ENCODE data around the gene NECTIN3.
A peak's percentile ranks its signal among the peaks of the same experiment; 100 is the strongest.

The NECTIN3 gene

GRCh38 chr3:111071257-111072030 is at the start of gene NECTIN3:
Gene NECTIN3, plus strand, starts transcription at chr3:111071816. Its CDS starts 202 bp downstream, at chr3:111072018.
- Mint-ChIP-seq H3K36me3 (no peaks in the 10 kb centered on the region), H3K27me3 (peaks cover 29% of the 10 kb centered on the region), H3K27ac (peak within 1 kb of the TSS; percentile 18), H3K9me3 (ENCODE audit: low read depth) (no peaks in the 10 kb centered on the region), H3K4me1 (ENCODE audit: low read depth) (peaks cover 28% of the 10 kb centered on the region), H3K4me3 (peak within 1 kb of the TSS; percentile 95)

GRCh38 chr3:111027868-111028267 is 43.7 kb upstream of the NECTIN3 start:
- Mint-ChIP-seq H3K36me3 (no peaks in the 10 kb centered on the region), H3K4me3 (no peak overlapping the region), H3K9me3 (ENCODE audit: low read depth) (no peaks in the 10 kb centered on the region), H3K27me3 (no peaks in the 10 kb centered on the region), H3K27ac (no peak overlapping the region), H3K4me1 (ENCODE audit: low read depth) (no peaks in the 10 kb centered on the region)

- H3K9me3 Mint-ChIP-seq (ENCODE audit: low read depth), result peaks cover 3% of the 10 kb centered on the region
- no peaks in the 10 kb centered on the region for H3K27me3 Mint-ChIP-seq
- no peak overlapping the region for H3K4me3 Mint-ChIP-seq
- H3K4me1 Mint-ChIP-seq (ENCODE audit: low read depth), result no peaks in the 10 kb centered on the region
- peaks cover 5% of the 10 kb centered on the region for H3K36me3 Mint-ChIP-seq
- H3K27ac Mint-ChIP-seq, result no peak overlapping the region
These were observed 40.1 kb upstream of the NECTIN3 start for GRCh38 chr3:111031538-111031937.

- H3K27ac Mint-ChIP-seq, result no peak overlapping the region
- H3K9me3 Mint-ChIP-seq (ENCODE audit: low read depth), result peaks cover 14% of the 10 kb centered on the region
- H3K4me3 Mint-ChIP-seq, result no peak overlapping the region
- H3K4me1 Mint-ChIP-seq (ENCODE audit: low read depth), result no peaks in the 10 kb centered on the region
- H3K36me3 Mint-ChIP-seq, result peaks cover 15% of the 10 kb centered on the region
- peaks cover 1% of the 10 kb centered on the region for H3K27me3 Mint-ChIP-seq
These were observed 38.9 kb upstream of the NECTIN3 start for GRCh38 chr3:111032677-111033076.

- peaks cover 21% of the 10 kb centered on the region for H3K36me3 Mint-ChIP-seq
- H3K27ac Mint-ChIP-seq, result no peak overlapping the region
- peaks cover 21% of the 10 kb centered on the region for H3K9me3 Mint-ChIP-seq (ENCODE audit: low read depth)
- no peak overlapping the region for H3K4me3 Mint-ChIP-seq
- H3K27me3 Mint-ChIP-seq, result peaks cover 2% of the 10 kb centered on the region
- no peaks in the 10 kb centered on the region for H3K4me1 Mint-ChIP-seq (ENCODE audit: low read depth)
These were observed 38.1 kb upstream of the NECTIN3 start for GRCh38 chr3:111033470-111034050.

GRCh38 chr3:111035316-111035715 is 36.3 kb upstream of the NECTIN3 start:
- Mint-ChIP-seq H3K27me3 (peaks cover 2% of the 10 kb centered on the region), H3K9me3 (ENCODE audit: low read depth) (peaks cover 24% of the 10 kb centered on the region), H3K4me3 (no peak overlapping the region), H3K36me3 (peaks cover 25% of the 10 kb centered on the region), H3K4me1 (ENCODE audit: low read depth) (no peaks in the 10 kb centered on the region), H3K27ac (no peak overlapping the region)

GRCh38 chr3:111035902-111036301 is 35.7 kb upstream of the NECTIN3 start:
- H3K9me3 Mint-ChIP-seq (ENCODE audit: low read depth), result peaks cover 24% of the 10 kb centered on the region
- no peaks in the 10 kb centered on the region for H3K4me1 Mint-ChIP-seq (ENCODE audit: low read depth)
- H3K27me3 Mint-ChIP-seq, result peaks cover 2% of the 10 kb centered on the region
- peaks cover 25% of the 10 kb centered on the region for H3K36me3 Mint-ChIP-seq
- no peak overlapping the region for H3K4me3 Mint-ChIP-seq
- H3K27ac Mint-ChIP-seq, result no peak overlapping the region

- Mint-ChIP-seq H3K27ac (no peak overlapping the region), H3K27me3 (peaks cover 2% of the 10 kb centered on the region), H3K4me1 (ENCODE audit: low read depth) (no peaks in the 10 kb centered on the region), H3K4me3 (no peak overlapping the region), H3K36me3 (peaks cover 23% of the 10 kb centered on the region), H3K9me3 (ENCODE audit: low read depth) (peaks cover 27% of the 10 kb centered on the region)
These were observed 30.7 kb upstream of the NECTIN3 start for GRCh38 chr3:111040959-111041358.

- H3K27me3 Mint-ChIP-seq, result no peaks in the 10 kb centered on the region
- H3K36me3 Mint-ChIP-seq, result no peaks in the 10 kb centered on the region
- peaks cover 4% of the 10 kb centered on the region for H3K4me1 Mint-ChIP-seq (ENCODE audit: low read depth)
- H3K27ac Mint-ChIP-seq, result no peak overlapping the region
- peaks cover 3% of the 10 kb centered on the region for H3K9me3 Mint-ChIP-seq (ENCODE audit: low read depth)
- no peak overlapping the region for H3K4me3 Mint-ChIP-seq
These were observed 26.1 kb upstream of the NECTIN3 start for GRCh38 chr3:111045564-111045963.

- H3K36me3 Mint-ChIP-seq, result no peaks in the 10 kb centered on the region
- no peak overlapping the region for H3K4me3 Mint-ChIP-seq
- peaks cover 4% of the 10 kb centered on the region for H3K4me1 Mint-ChIP-seq (ENCODE audit: low read depth)
- H3K9me3 Mint-ChIP-seq (ENCODE audit: low read depth), result no peaks in the 10 kb centered on the region
- no peak overlapping the region for H3K27ac Mint-ChIP-seq
- no peaks in the 10 kb centered on the region for H3K27me3 Mint-ChIP-seq
These were observed 24.6 kb upstream of the NECTIN3 start for GRCh38 chr3:111047042-111047441.

- no peak overlapping the region for H3K4me3 Mint-ChIP-seq
- H3K27ac Mint-ChIP-seq, result no peak overlapping the region
- H3K9me3 Mint-ChIP-seq (ENCODE audit: low read depth), result no peaks in the 10 kb centered on the region
- peaks cover 4% of the 10 kb centered on the region for H3K4me1 Mint-ChIP-seq (ENCODE audit: low read depth)
- no peaks in the 10 kb centered on the region for H3K27me3 Mint-ChIP-seq
- no peaks in the 10 kb centered on the region for H3K36me3 Mint-ChIP-seq
These were observed 23.7 kb upstream of the NECTIN3 start for GRCh38 chr3:111047812-111048435.

- Mint-ChIP-seq H3K4me1 (ENCODE audit: low read depth) (peaks cover 4% of the 10 kb centered on the region), H3K36me3 (peaks cover 2% of the 10 kb centered on the region), H3K27me3 (peaks cover 5% of the 10 kb centered on the region), H3K9me3 (ENCODE audit: low read depth) (no peaks in the 10 kb centered on the region), H3K27ac (no peak overlapping the region), H3K4me3 (no peak overlapping the region)
These were observed 20.3 kb upstream of the NECTIN3 start for GRCh38 chr3:111051354-111051753.

- Mint-ChIP-seq H3K4me1 (ENCODE audit: low read depth) (peaks cover 26% of the 10 kb centered on the region), H3K4me3 (no peak overlapping the region), H3K27me3 (peaks cover 8% of the 10 kb centered on the region)
These were observed 3.0 kb upstream of the NECTIN3 start for GRCh38 chr3:111068574-111068973.

GRCh38 chr3:111069974-111070771 is 1.4 kb upstream of the NECTIN3 start:
- no peaks in the 10 kb centered on the region for H3K9me3 Mint-ChIP-seq (ENCODE audit: low read depth)
- H3K4me3 Mint-ChIP-seq, result peak overlapping the region; percentile 95
- H3K4me1 Mint-ChIP-seq (ENCODE audit: low read depth), result peaks cover 28% of the 10 kb centered on the region
- peaks cover 23% of the 10 kb centered on the region for H3K27me3 Mint-ChIP-seq
- H3K36me3 Mint-ChIP-seq, result no peaks in the 10 kb centered on the region
- peak overlapping the region; percentile 18 for H3K27ac Mint-ChIP-seq

More at GRCh38 chr3:111068574-111068973, 3.0 kb upstream of the NECTIN3 start:
- Mint-ChIP-seq H3K27ac (no peak overlapping the region), H3K36me3 (no peaks in the 10 kb centered on the region), H3K9me3 (ENCODE audit: low read depth) (no peaks in the 10 kb centered on the region)

All from activated naive CD8-positive, alpha-beta T cell (primary cell).